ENCODE data around the gene TMEM45B. TPM values are rescaled to one million over a fixed set of nuclear protein-coding genes. Genes with fewer than 3 reads are reported as not detected.
"Not testable (repeated sequence)": the region's sequence is repeated elsewhere in the genome, so short reads cannot be mapped to it uniquely, and the experiment has no call there.

TMEM45B gene
- total and polyA plus RNA-seq, 2 of the 13 experiments (the other 11 are each of a cell fraction or from before 2014, with no cell fraction given): 29.1 to 181 TPM

DNA sequence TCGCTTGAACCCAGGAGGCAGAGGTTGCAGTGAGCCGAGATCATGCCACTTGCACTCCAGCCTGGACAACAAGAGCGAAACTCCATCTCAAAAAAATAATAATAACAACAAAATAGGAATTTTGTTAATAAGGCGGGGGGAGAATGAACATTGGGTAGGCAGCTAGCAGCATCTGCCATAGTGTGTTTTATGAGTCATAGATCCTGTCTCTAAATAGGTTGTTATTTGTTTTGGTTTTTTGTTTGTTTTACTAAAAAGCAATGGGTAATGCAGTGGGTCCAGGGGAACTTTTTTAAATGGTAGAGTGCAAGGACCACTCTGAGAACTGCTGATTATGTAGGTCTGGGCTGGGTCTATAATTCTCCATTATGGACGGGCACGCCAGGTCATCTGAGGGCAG is 4.6 kb downstream of the TMEM45B start:
- CTCF ChIA-PET (ENCODE audit: low intra/inter-chr PET ratio, low total read pairs); DNase-seq (ENCODE audit: low spot score); ATAC-seq; FAIRE-seq; BruUV-seq (replicated peaks); H3K36me3 ChIP-seq (replicated peaks in 1 of 2; ENCODE audit: control insufficient read depth in 1 of 2, insufficient read depth in 2 of 2, low read length in 2 of 2); H3K27me3 ChIP-seq (ENCODE audit: control insufficient read depth in 1 of 2, insufficient read depth in 2 of 2, low read length in 2 of 2); H2AFZ ChIP-seq (ENCODE audit: low read length); H4K20me1 ChIP-seq (ENCODE audit: insufficient read depth, low read length); POLR2A ChIA-PET; H3K27ac ChIP-seq (ENCODE audit: extremely low read length, insufficient read depth, low read length); in situ Hi-C loops (cut with HindIII; ENCODE audit: extremely low pct_ligation_motif_present, low pct_unique_long_range_greater_than_20kb); H3K4me3 ChIP-seq (replicated peaks in 1 of 3; ENCODE audit: insufficient read depth in 1 of 3, low read depth in 2 of 3, low read length in 3 of 3); H3K9ac ChIP-seq (ENCODE audit: insufficient read depth, low read depth, low read length); H3K9me3 ChIP-seq (ENCODE audit: low read length); TF ChIP-seq FOXP1 (IDR thresholded peaks at IDR 0.05); LCORL (CRISPR knock-in tag; IDR thresholded peaks at IDR 0.05): not testable (repeated sequence)
- WGBS (ENCODE audit: low lambda C conversion rate): 96% methylated on average over 6 of the region's 6 CpGs
- Histone ChIP-seq H3K4me2 (ENCODE audit: low read depth, low read length) (peak overlapping the region; percentile 39; the same call in 1 of the 2 replicates), H3K79me2 (ENCODE audit: insufficient read depth, low read length) (peaks cover 83% of the 10 kb centered on the region), H3K4me1 (ENCODE audit: insufficient read depth, low read length) (peaks cover 89% of the 10 kb centered on the region)
- intact Hi-C loops (cut with micrococcal nuclease; ENCODE audit: unreplicated experiment): loop anchor here (5.0 kb wide), 1 partner anchor 42 kb away; no protein-coding TSS in a partner anchor
- 0 out of 2 replicates have a peak, but pooled peaks have one; percentile 29 for TF ChIP-seq HDAC1 (CRISPR knock-in tag; IDR thresholded peaks at IDR 0.05)
- TF ChIP-seq ZBTB38 (CRISPR knock-in tag; IDR thresholded peaks at IDR 0.05): 0 out of 2 replicates have a peak, but pooled peaks have one; percentile 29
- 0 out of 2 replicates have a peak, but pooled peaks have one; percentile 35 for TF ChIP-seq ZFP82 (CRISPR knock-in tag; IDR thresholded peaks at IDR 0.05; ENCODE audit: borderline replicate concordance)
- peak; percentile 46; the same call in 1 of the 2 replicates for TF ChIP-seq GATAD2A (CRISPR knock-in tag; IDR thresholded peaks at IDR 0.05)
- TF ChIP-seq FOXP1 (CRISPR knock-in tag; IDR thresholded peaks at IDR 0.05): 0 out of 2 replicates have a peak, but pooled peaks have one; percentile 35
- TF ChIP-seq SAP130 (CRISPR knock-in tag; IDR thresholded peaks at IDR 0.05; ENCODE audit: low read depth): peak; percentile 45; the same call in 1 of the 2 replicates
- TF ChIP-seq, protein P1, sequence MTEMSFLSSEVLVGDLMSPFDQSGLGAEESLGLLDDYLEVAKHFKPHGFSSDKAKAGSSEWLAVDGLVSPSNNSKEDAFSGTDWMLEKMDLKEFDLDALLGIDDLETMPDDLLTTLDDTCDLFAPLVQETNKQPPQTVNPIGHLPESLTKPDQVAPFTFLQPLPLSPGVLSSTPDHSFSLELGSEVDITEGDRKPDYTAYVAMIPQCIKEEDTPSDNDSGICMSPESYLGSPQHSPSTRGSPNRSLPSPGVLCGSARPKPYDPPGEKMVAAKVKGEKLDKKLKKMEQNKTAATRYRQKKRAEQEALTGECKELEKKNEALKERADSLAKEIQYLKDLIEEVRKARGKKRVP (CRISPR knock-in tag; IDR thresholded peaks at IDR 0.05): 0 out of 4 replicates have a peak, but pooled peaks of 1 of the 2 experiments have one; percentile 12
- TF ChIP-seq ZNF670 (CRISPR knock-in tag; IDR thresholded peaks at IDR 0.05; ENCODE audit: borderline replicate concordance): 0 out of 2 replicates have a peak, but pooled peaks have one; percentile 51
- TF ChIP-seq, protein P2, sequence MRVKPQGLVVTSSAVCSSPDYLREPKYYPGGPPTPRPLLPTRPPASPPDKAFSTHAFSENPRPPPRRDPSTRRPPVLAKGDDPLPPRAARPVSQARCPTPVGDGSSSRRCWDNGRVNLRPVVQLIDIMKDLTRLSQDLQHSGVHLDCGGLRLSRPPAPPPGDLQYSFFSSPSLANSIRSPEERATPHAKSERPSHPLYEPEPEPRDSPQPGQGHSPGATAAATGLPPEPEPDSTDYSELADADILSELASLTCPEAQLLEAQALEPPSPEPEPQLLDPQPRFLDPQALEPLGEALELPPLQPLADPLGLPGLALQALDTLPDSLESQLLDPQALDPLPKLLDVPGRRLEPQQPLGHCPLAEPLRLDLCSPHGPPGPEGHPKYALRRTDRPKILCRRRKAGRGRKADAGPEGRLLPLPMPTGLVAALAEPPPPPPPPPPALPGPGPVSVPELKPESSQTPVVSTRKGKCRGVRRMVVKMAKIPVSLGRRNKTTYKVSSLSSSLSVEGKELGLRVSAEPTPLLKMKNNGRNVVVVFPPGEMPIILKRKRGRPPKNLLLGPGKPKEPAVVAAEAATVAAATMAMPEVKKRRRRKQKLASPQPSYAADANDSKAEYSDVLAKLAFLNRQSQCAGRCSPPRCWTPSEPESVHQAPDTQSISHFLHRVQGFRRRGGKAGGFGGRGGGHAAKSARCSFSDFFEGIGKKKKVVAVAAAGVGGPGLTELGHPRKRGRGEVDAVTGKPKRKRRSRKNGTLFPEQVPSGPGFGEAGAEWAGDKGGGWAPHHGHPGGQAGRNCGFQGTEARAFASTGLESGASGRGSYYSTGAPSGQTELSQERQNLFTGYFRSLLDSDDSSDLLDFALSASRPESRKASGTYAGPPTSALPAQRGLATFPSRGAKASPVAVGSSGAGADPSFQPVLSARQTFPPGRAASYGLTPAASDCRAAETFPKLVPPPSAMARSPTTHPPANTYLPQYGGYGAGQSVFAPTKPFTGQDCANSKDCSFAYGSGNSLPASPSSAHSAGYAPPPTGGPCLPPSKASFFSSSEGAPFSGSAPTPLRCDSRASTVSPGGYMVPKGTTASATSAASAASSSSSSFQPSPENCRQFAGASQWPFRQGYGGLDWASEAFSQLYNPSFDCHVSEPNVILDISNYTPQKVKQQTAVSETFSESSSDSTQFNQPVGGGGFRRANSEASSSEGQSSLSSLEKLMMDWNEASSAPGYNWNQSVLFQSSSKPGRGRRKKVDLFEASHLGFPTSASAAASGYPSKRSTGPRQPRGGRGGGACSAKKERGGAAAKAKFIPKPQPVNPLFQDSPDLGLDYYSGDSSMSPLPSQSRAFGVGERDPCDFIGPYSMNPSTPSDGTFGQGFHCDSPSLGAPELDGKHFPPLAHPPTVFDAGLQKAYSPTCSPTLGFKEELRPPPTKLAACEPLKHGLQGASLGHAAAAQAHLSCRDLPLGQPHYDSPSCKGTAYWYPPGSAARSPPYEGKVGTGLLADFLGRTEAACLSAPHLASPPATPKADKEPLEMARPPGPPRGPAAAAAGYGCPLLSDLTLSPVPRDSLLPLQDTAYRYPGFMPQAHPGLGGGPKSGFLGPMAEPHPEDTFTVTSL (CRISPR knock-in tag; IDR thresholded peaks at IDR 0.05; ENCODE audit: borderline replicate concordance): peak; percentile 58; the same call in 1 of the 2 replicates
- TF ChIP-seq BCL6 (CRISPR knock-in tag; IDR thresholded peaks at IDR 0.05): 0 out of 2 replicates have a peak, but pooled peaks have one; percentile 8
- TF ChIP-seq FOXA3 (CRISPR knock-in tag; IDR thresholded peaks at IDR 0.05): peak; percentile 39; the same call in 1 of the 2 replicates
- TF ChIP-seq LCORL (IDR thresholded peaks at IDR 0.05): peak; percentile 27; the same call in 1 of the 2 replicates
- TF ChIP-seq ZNF33A (CRISPR knock-in tag; IDR thresholded peaks at IDR 0.05; ENCODE audit: borderline replicate concordance): 0 out of 2 replicates have a peak, but pooled peaks have one; percentile 38
- peak; percentile 22; the same call in 1 of the 2 replicates for TF ChIP-seq MEF2D (CRISPR knock-in tag; IDR thresholded peaks at IDR 0.05)
- TF ChIP-seq FOSL2 (CRISPR knock-in tag; IDR thresholded peaks at IDR 0.05): peak; percentile 69
